Fibroblast of mammary gland (primary cell): ENCODE data around the gene GLIS1.

Source experiments
- DNase-seq: peaks from one replicate; pipeline ENCODE4 v3.0.0-alpha.2; 2010; ENCODE audit warnings: low read depth
- H3K4me3 ChIP-seq: 2 replicates; pipeline ENCODE4 v1.5.1; 2011; ENCODE audit warnings: low read depth, mild to moderate bottlenecking, low read length, moderate library complexity; ENCODE audit not compliant: control insufficient read depth
- CTCF ChIP-seq: conservative IDR thresholded peaks from 2 replicates; pipeline ENCODE4 v1.5.1; 2011; ENCODE audit warnings: low read depth, low read length, inconsistent platforms; ENCODE audit not compliant: control insufficient read depth, insufficient read depth

Gene GLIS1

GRCh38 chr1:53561503-53562105, 177.4 kb downstream of the GLIS1 start:
- TF ChIP-seq CTCF: no peak
- DNase-seq: no peak

GRCh38 chr1:53560581-53561502, 178.1 kb downstream of the GLIS1 start:
- H3K4me3 ChIP-seq: no peak overlapping the region
- no peak for TF ChIP-seq CTCF
- DNase-seq: no peak

More at GRCh38 chr1:53561503-53562105, 177.4 kb downstream of the GLIS1 start:
- H3K4me3 ChIP-seq: no peak overlapping the region

- H3K4me3 ChIP-seq: no peak overlapping the region
- no peak for TF ChIP-seq CTCF
- DNase-seq: no peak
Observed at GRCh38 chr1:53559854-53560580, 178.9 kb downstream of the GLIS1 start.

- H3K4me3 ChIP-seq: no peak overlapping the region
- DNase-seq: no peak
- TF ChIP-seq CTCF: no peak
Observed at GRCh38 chr1:53559391-53559815, 179.6 kb downstream of the GLIS1 start.

- no peak for DNase-seq
- no peak for TF ChIP-seq CTCF
- no peak overlapping the region for H3K4me3 ChIP-seq
Observed at GRCh38 chr1:53558739-53559315, 180.1 kb downstream of the GLIS1 start.
